ENCODE results near the gene TMEM250. TPM values are rescaled to one million over a fixed set of nuclear protein-coding genes. Genes with fewer than 3 reads are reported as not detected.

The TMEM250 gene
- total and polyA plus RNA-seq, 2 of the 4 experiments (the other 2 are of a cell fraction): 14.0 to 17.5 TPM

GRCh38 chr9:136105398-136106135 is 13.1 kb downstream of the TMEM250 start:
- intact Hi-C loops (cut with micrococcal nuclease): loop anchor here (5.0 kb wide), 1 partner anchor 53 kb away; no protein-coding TSS in a partner anchor
- no peak overlapping the region for H3K4me3 ChIP-seq (ENCODE audit: insufficient read depth, low read depth, low read length)
- peak overlapping the region; percentile 84 for H2AK9ac ChIP-seq (replicated peaks; ENCODE audit: low read depth, low read length, poor library complexity)
- no peak overlapping the region; the same call in 1 of the 2 replicates for H4K5ac ChIP-seq (ENCODE audit: low read depth, low read length)
- H3K23ac ChIP-seq (ENCODE audit: low read depth, low read length): no peak overlapping the region
- H3K18ac ChIP-seq (ENCODE audit: low read depth, low read length): no peak overlapping the region; the same call in 1 of the 2 replicates
- peaks cover 11% of the 10 kb centered on the region for H3K9me1 ChIP-seq (ENCODE audit: insufficient read depth, low read length)
- H4K8ac ChIP-seq (ENCODE audit: low read depth in 2 of 2, low read length in 2 of 2): peak overlapping the region in 1 of 2 experiments; percentile 54; a peak in 1 of 4 replicates
- H3K9ac ChIP-seq (ENCODE audit: low read depth, low read length): no peak overlapping the region
- DNase-seq (peak; percentile 47), ATAC-seq (ENCODE audit: low read depth) (peak; percentile 2; the same call in 1 of the 2 replicates)
- no peak overlapping the region for H2BK5ac ChIP-seq (ENCODE audit: low read depth, low read length, poor library complexity, severe bottlenecking)
- H2AK5ac ChIP-seq (ENCODE audit: low read depth, low read length): no peak overlapping the region
- ChIA-PET CTCF (no interaction called here), POLR2A (ENCODE audit: unreplicated experiment) (interaction anchor here (0.7 kb wide), 1 partner anchor 947 kb away, joined by 8 read pairs; no protein-coding TSS in a partner anchor)
- H3K79me1 ChIP-seq (ENCODE audit: low read depth in 1 of 2, low read length in 2 of 2): no peaks in the 10 kb centered on the region; a peak in 1 of 4 replicates
- H3K4me1 ChIP-seq (ENCODE audit: control insufficient read depth, insufficient read depth, low read length): peaks cover 20% of the 10 kb centered on the region
- no peaks in the 10 kb centered on the region; the same call in 1 of the 2 replicates for H4K20me1 ChIP-seq (ENCODE audit: insufficient read depth, low read length)
- 34% methylated on average over 15 of the region's 17 CpGs; no CpG with 5 or more reads in 1 of the 2 experiments for WGBS, 2 experiments (ENCODE audit: extremely low coverage in 2 of 2, insufficient read length in 1 of 2)
- dilution Hi-C loops (cut with HindIII; ENCODE audit: low sequenced_read_pairs, unreplicated experiment): no loop called here
- H3K9me3 ChIP-seq (ENCODE audit: control insufficient read depth, insufficient read depth, low read length): no peaks in the 10 kb centered on the region
- TF ChIP-seq USF2 (IDR thresholded peaks at IDR 0.05; ENCODE audit: low read depth, low read length): no peak
- TF ChIP-seq FOS (IDR thresholded peaks at IDR 0.05; ENCODE audit: low read depth, low read length): 0 out of 2 replicates have a peak, but pooled peaks have one; percentile 20
- no peaks in the 10 kb centered on the region for H3K36me3 ChIP-seq (ENCODE audit: control insufficient read depth, insufficient read depth, low read length)
- H3K27ac ChIP-seq (ENCODE audit: insufficient read depth, low read length): no peak overlapping the region
- H2BK15ac ChIP-seq (ENCODE audit: low read depth, low read length): no peak overlapping the region
- peak overlapping the region; percentile 32; the same call in 1 of the 2 replicates for H2BK120ac ChIP-seq (ENCODE audit: low read depth, low read length)
- no peak overlapping the region for H3K56ac ChIP-seq (ENCODE audit: extremely low read depth, insufficient read depth, low read length)
- H3K27me3 ChIP-seq (ENCODE audit: control insufficient read depth, insufficient read depth, low read length): no peaks in the 10 kb centered on the region
- peak overlapping the region; percentile 77 for H2AFZ ChIP-seq (replicated peaks; ENCODE audit: low read length, poor library complexity)
- H3K4me2 ChIP-seq (ENCODE audit: low read depth, low read length): no peak overlapping the region; the same call in 1 of the 2 replicates
- H4K91ac ChIP-seq (ENCODE audit: insufficient read depth, low read depth, low read length): no peak overlapping the region; the same call in 1 of the 2 replicates
- no peak overlapping the region for H3K14ac ChIP-seq (replicated peaks; ENCODE audit: low read depth, low read length)
- BruUV-seq (replicated peaks): no TSS peak
- peak overlapping the region; percentile 43; the same call in 1 of the 2 replicates for H3K4ac ChIP-seq (ENCODE audit: low read depth, low read length)
- in situ Hi-C loops (cut with MboI; ENCODE audit: low sequenced_read_pairs): no loop called here
- no peak overlapping the region for H2BK20ac ChIP-seq (ENCODE audit: low read depth, low read length)

All from IMR-90 (cell line).